HL-60 (cell line): ENCODE measurements around the gene POLN.

Experiments
- POLR2AphosphoS5 ChIP-seq: IDR thresholded peaks from 2 replicates; pipeline ENCODE4 v1.6.1; 2012; ENCODE audit warnings: low read depth
- SPI1 ChIP-seq: IDR thresholded peaks from 2 replicates; pipeline ENCODE4 v1.6.1; 2012; ENCODE audit warnings: low read depth, mild to moderate bottlenecking, borderline replicate concordance
- TF ChIP-seq, protein P1 (sequence below): IDR thresholded peaks from one replicate; pipeline ENCODE4 v1.5.1; 2011; ENCODE audit warnings: low read length, control low read depth, inconsistent platforms; ENCODE audit not compliant: insufficient read depth

DNA sequence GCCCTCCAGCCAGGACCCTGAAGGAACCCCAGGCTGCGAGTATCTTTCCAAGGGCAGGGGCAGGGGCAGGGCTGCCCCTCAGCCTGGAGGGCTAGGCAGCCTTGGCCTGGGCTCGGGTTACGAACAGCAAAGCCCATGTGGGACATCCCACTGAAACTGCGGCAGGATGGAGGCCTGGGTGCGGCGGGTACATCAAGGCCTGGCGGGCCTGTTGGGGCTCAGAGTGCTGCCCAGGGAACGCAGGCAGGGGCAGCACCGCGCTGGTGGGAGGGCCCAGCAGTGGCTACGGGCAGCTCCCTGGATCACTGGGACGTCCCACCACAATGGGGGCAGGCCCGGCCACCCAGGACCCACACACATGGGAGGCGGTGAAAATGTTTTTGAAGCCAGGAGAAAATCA, 171.9 kb downstream of the POLN start:
- TF ChIP-seq, protein P1, sequence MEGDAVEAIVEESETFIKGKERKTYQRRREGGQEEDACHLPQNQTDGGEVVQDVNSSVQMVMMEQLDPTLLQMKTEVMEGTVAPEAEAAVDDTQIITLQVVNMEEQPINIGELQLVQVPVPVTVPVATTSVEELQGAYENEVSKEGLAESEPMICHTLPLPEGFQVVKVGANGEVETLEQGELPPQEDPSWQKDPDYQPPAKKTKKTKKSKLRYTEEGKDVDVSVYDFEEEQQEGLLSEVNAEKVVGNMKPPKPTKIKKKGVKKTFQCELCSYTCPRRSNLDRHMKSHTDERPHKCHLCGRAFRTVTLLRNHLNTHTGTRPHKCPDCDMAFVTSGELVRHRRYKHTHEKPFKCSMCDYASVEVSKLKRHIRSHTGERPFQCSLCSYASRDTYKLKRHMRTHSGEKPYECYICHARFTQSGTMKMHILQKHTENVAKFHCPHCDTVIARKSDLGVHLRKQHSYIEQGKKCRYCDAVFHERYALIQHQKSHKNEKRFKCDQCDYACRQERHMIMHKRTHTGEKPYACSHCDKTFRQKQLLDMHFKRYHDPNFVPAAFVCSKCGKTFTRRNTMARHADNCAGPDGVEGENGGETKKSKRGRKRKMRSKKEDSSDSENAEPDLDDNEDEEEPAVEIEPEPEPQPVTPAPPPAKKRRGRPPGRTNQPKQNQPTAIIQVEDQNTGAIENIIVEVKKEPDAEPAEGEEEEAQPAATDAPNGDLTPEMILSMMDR = no peak
- TF ChIP-seq POLR2AphosphoS5 (no peak), SPI1 (no peak)
